Erythroblast (primary cell): ENCODE data around the gene PHACTR3.

ENCODE experiments used
- GATA1 ChIP-seq: IDR thresholded peaks from 2 replicates; pipeline ENCODE4 v1.6.1; 2011; ENCODE audit warnings: low read depth, mild to moderate bottlenecking, control low read depth, low read length, moderate library complexity
- POLR2A ChIP-seq: IDR thresholded peaks from 2 replicates; pipeline ENCODE4 v1.6.1; 2011; ENCODE audit warnings: mild to moderate bottlenecking, low read length

DNA sequence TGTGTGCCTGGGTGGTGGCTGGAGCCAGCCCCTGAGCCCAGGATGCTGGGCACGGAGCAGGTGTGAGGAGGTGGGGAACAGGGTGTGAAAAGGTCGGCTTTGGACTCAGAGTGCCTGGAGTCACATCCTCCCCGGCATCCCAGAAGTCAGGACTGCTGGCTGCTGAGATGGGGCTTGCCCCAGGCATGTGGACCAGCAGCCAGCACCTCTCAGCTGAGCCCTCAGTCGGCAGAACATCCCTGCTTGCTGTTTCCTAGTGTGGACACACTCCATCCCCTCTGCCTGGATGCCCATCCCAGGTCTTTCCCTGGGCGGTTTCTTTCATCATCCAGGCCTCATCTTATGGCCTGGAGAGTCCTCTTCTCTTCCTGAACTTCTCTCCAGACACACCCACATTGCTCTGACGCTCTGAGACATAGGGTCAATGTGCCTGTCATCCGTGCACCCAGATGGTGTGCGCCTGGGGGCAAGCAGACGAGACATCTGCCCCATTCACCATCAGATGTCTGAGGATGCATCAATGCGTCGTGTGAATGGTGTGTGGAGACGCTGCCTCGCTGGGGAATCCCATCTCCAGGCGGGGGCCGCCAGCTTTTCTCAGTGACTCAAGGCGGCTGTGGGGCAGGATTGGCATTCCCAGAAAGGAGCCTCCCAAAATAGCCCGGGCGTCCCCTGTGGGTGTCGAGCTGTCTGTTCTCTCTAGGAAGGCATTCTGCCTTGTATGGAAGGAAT, 224.9 kb downstream of the PHACTR3 start:
- no peak for TF ChIP-seq POLR2A
- TF ChIP-seq GATA1 = no peak
